ENCODE data around the gene ATP6V1C2. TPM values are rescaled to one million over a fixed set of nuclear protein-coding genes. Genes with fewer than 3 reads are reported as not detected.
A peak's percentile ranks its signal among the peaks of the same experiment; 100 is the strongest.
"Not testable (repeated sequence)": the region's sequence is repeated elsewhere in the genome, so short reads cannot be mapped to it uniquely, and the experiment has no call there.

Gene ATP6V1C2
- total and polyA plus RNA-seq, 4 donors = 0.55 to 2.5 (median 1.0) TPM

- peaks cover 0 to 6% (median 1%) of the 10 kb centered on the region in 4 donors for H3K36me3 ChIP-seq (ENCODE audit: control insufficient read depth in 4 of 4, insufficient read depth in 4 of 4, low read length in 4 of 4)
- no peak for ATAC-seq (ENCODE audit: insufficient read depth, low FRiP score)
- peak overlapping the region in 1 of 2 donors; percentile 15 for H3K9ac ChIP-seq (ENCODE audit: insufficient read depth in 1 of 2, low read length in 2 of 2)
- no peak overlapping the region for H3K4me3 ChIP-seq
- no peak overlapping the region for H3K27ac ChIP-seq (ENCODE audit: low read depth in 1 of 2, low read length in 1 of 2)
- TF ChIP-seq CTCF (IDR thresholded peaks at IDR 0.05; ENCODE audit: control extremely low read depth, extremely low read depth) = no peak
- no peak for DNase-seq
- H3K27me3 ChIP-seq (ENCODE audit: control insufficient read depth in 3 of 3, insufficient read depth in 3 of 3, low read length in 2 of 3) = no peaks in the 10 kb centered on the region
- H3K4me1 ChIP-seq (ENCODE audit: control insufficient read depth in 5 of 5, insufficient read depth in 5 of 5, low read length in 5 of 5) = peaks cover 0 to 30% (median 4%) of the 10 kb centered on the region in 5 donors
- H3K9me3 ChIP-seq (ENCODE audit: control insufficient read depth in 4 of 4, insufficient read depth in 3 of 4, low read length in 3 of 4) = no peaks in the 10 kb centered on the region
- WGBS, 2 donors = 45 to 49% methylated on average over 8 of the region's 8 CpGs
Observed at GRCh38 chr2:10810202-10811161, 89.1 kb downstream of the ATP6V1C2 start.

GRCh38 chr2:10811517-10811916 lies 90.1 kb downstream of the ATP6V1C2 start:
- peak in 1 of 3 donors; percentile 20 for DNase-seq

GRCh38 chr2:10812362-10813162 lies 91.1 kb downstream of the ATP6V1C2 start, which contains the start of gene PDIA6:
PDIA6 (minus strand) TSS chr2:10812785; CDS start chr2:10812696, 89 bp downstream.
- peak; percentile 98 to 99 (median 99) for DNase-seq
- 1% methylated on average over 61 to 98 of the region's 98 CpGs for WGBS, 2 donors
- peak within 1 kb of the TSS; percentile 71 for H3K4me3 ChIP-seq

More at GRCh38 chr2:10811517-10811916, 90.1 kb downstream of the ATP6V1C2 start:
- no peaks in the 10 kb centered on the region for H3K27me3 ChIP-seq (ENCODE audit: control insufficient read depth in 3 of 3, insufficient read depth in 3 of 3, low read length in 2 of 3)
- peak overlapping the region; percentile 71 for H3K4me3 ChIP-seq
- TF ChIP-seq CTCF (IDR thresholded peaks at IDR 0.05; ENCODE audit: control extremely low read depth, extremely low read depth) = no peak
- H3K9ac ChIP-seq (ENCODE audit: insufficient read depth in 1 of 2, low read length in 2 of 2) = peak overlapping the region; percentile 66 to 74
- peaks cover 0 to 30% (median 4%) of the 10 kb centered on the region in 5 donors for H3K4me1 ChIP-seq (ENCODE audit: control insufficient read depth in 5 of 5, insufficient read depth in 5 of 5, low read length in 5 of 5)
- H3K27ac ChIP-seq (ENCODE audit: low read depth in 1 of 2, low read length in 1 of 2) = peak overlapping the region; percentile 0 to 26
- 8 to 9% methylated on average over 14 of the region's 14 CpGs for WGBS, 2 donors
- H3K36me3 ChIP-seq (ENCODE audit: control insufficient read depth in 4 of 4, insufficient read depth in 4 of 4, low read length in 4 of 4) = peaks cover 0 to 6% (median 1%) of the 10 kb centered on the region in 4 donors
- H3K9me3 ChIP-seq (ENCODE audit: control insufficient read depth in 4 of 4, insufficient read depth in 3 of 4, low read length in 3 of 4) = no peaks in the 10 kb centered on the region
- ATAC-seq (ENCODE audit: insufficient read depth, low FRiP score) = no peak

GRCh38 chr2:10813163-10814138 lies 92.0 kb downstream of the ATP6V1C2 start:
- not testable (repeated sequence) for H3K9me3 ChIP-seq (ENCODE audit: control insufficient read depth in 4 of 4, insufficient read depth in 3 of 4, low read length in 3 of 4); H3K27me3 ChIP-seq (ENCODE audit: control insufficient read depth in 3 of 3, insufficient read depth in 3 of 3, low read length in 2 of 3); H3K36me3 ChIP-seq (ENCODE audit: control insufficient read depth in 4 of 4, insufficient read depth in 4 of 4, low read length in 4 of 4); H3K4me3 ChIP-seq; DNase-seq
- WGBS, 2 donors = 54 to 55% methylated on average over 37 of the region's 37 CpGs
- peak; percentile 7 for ATAC-seq (ENCODE audit: insufficient read depth, low FRiP score)
- H3K4me1 ChIP-seq (ENCODE audit: control insufficient read depth in 5 of 5, insufficient read depth in 5 of 5, low read length in 5 of 5) = peaks cover 0 to 30% (median 4%) of the 10 kb centered on the region in 5 donors
- peak overlapping the region; percentile 13 to 49 for H3K9ac ChIP-seq (ENCODE audit: insufficient read depth in 1 of 2, low read length in 2 of 2)
- peak overlapping the region in 1 of 2 donors; percentile 8 for H3K27ac ChIP-seq (ENCODE audit: low read depth in 1 of 2, low read length in 1 of 2)

More at GRCh38 chr2:10812362-10813162, 91.1 kb downstream of the ATP6V1C2 start, which contains the start of gene PDIA6:
- ATAC-seq (ENCODE audit: insufficient read depth, low FRiP score) = peak; percentile 93
- Histone ChIP-seq H3K27ac (ENCODE audit: low read depth in 1 of 2, low read length in 1 of 2) (peak within 1 kb of the TSS; percentile 93 to 95), H3K9me3 (ENCODE audit: control insufficient read depth in 4 of 4, insufficient read depth in 3 of 4, low read length in 3 of 4) (no peaks in the 10 kb centered on the region), H3K9ac (ENCODE audit: insufficient read depth in 1 of 2, low read length in 2 of 2) (peak within 1 kb of the TSS; percentile 66 to 74), H3K4me1 (ENCODE audit: control insufficient read depth in 5 of 5, insufficient read depth in 5 of 5, low read length in 5 of 5) (peaks cover 0 to 30% (median 4%) of the 10 kb centered on the region in 5 donors), H3K36me3 (ENCODE audit: control insufficient read depth in 4 of 4, insufficient read depth in 4 of 4, low read length in 4 of 4) (peaks cover 0 to 6% (median 1%) of the 10 kb centered on the region in 4 donors), H3K27me3 (ENCODE audit: control insufficient read depth in 3 of 3, insufficient read depth in 3 of 3, low read length in 2 of 3) (no peaks in the 10 kb centered on the region)
- TF ChIP-seq CTCF (IDR thresholded peaks at IDR 0.05; ENCODE audit: control extremely low read depth, extremely low read depth) = no peak
